Endothelial cell of umbilical vein (primary cell): Measurements from ENCODE around the gene IGF2BP1.

Source experiments
- EZH2 ChIP-seq: IDR thresholded peaks from 2 replicates; pipeline ENCODE4 v1.6.1; 2012; ENCODE audit warnings: borderline replicate concordance, low read depth, mild to moderate bottlenecking, moderate library complexity, low read length, inconsistent platforms; ENCODE audit not compliant: severe bottlenecking
- POLR2A ChIP-seq: IDR thresholded peaks from 2 replicates; pipeline ENCODE4 v1.6.1; 2012; ENCODE audit warnings: low read depth, mild to moderate bottlenecking, control low read depth, low read length
- TF ChIP-seq, protein P1 (sequence below): IDR thresholded peaks from 2 replicates; pipeline ENCODE4 v1.6.1; 2011; ENCODE audit not compliant: insufficient read depth, insufficient read length
- TF ChIP-seq, protein P2 (sequence below), 2 donors: IDR thresholded peaks; 1 replicate in 1 of 2; 2 replicates in 1 of 2; pipeline ENCODE4 v1.5.1; 2011; ENCODE audit warnings: low read length in 2 of 2, mild to moderate bottlenecking in 2 of 2, moderate library complexity in 2 of 2, control low read depth in 1 of 2, inconsistent platforms in 1 of 2, low read depth in 1 of 2; ENCODE audit not compliant: insufficient read depth in 1 of 2; ENCODE audit errors: extremely low read depth in 1 of 2

DNA sequence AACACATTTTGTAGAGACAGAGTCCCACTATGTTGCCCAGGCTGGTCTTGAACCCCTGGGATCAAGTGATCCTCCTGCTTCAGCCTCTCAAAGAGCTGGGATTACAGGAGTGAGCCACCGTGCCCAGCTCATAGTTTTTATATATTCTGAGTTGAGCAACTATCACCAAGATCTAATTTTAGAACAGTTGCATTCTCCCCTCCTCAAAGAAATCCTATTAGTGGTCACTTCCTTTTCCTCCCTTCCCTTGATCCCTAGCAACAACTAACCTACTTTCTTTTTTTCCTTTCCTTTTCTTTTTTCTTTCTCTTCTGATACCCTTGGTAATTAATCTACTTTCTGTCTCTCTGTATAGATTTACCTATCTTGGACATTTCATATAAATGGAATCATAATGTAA is 73.9 kb downstream of the IGF2BP1 start:
- no peak for TF ChIP-seq POLR2A
- TF ChIP-seq, protein P1, sequence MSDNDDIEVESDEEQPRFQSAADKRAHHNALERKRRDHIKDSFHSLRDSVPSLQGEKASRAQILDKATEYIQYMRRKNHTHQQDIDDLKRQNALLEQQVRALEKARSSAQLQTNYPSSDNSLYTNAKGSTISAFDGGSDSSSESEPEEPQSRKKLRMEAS: no peak
- TF ChIP-seq EZH2: no peak
- TF ChIP-seq, protein P2, sequence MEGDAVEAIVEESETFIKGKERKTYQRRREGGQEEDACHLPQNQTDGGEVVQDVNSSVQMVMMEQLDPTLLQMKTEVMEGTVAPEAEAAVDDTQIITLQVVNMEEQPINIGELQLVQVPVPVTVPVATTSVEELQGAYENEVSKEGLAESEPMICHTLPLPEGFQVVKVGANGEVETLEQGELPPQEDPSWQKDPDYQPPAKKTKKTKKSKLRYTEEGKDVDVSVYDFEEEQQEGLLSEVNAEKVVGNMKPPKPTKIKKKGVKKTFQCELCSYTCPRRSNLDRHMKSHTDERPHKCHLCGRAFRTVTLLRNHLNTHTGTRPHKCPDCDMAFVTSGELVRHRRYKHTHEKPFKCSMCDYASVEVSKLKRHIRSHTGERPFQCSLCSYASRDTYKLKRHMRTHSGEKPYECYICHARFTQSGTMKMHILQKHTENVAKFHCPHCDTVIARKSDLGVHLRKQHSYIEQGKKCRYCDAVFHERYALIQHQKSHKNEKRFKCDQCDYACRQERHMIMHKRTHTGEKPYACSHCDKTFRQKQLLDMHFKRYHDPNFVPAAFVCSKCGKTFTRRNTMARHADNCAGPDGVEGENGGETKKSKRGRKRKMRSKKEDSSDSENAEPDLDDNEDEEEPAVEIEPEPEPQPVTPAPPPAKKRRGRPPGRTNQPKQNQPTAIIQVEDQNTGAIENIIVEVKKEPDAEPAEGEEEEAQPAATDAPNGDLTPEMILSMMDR (IDR thresholded peaks at IDR 0.05; ENCODE audit: extremely low read depth in 1 of 2, insufficient read depth in 1 of 2, low read depth in 1 of 2, low read length in 2 of 2): no peak
